K562 (cell line): ENCODE data around the gene MVD.

Source experiments
- CHD2 ChIP-seq: IDR thresholded peaks from 2 replicates; pipeline ENCODE4 v1.6.1; 2011; ENCODE audit warnings: low read depth, low read length
- ETS2 ChIP-seq: IDR thresholded peaks from 2 replicates; pipeline ENCODE4 v1.6.1; 2016; ENCODE audit warnings: borderline replicate concordance, missing genetic modification characterization, mild to moderate bottlenecking, moderate library complexity, missing compliant biosample characterization; ENCODE audit not compliant: poor library complexity, severe bottlenecking
- PML ChIP-seq: IDR thresholded peaks from 2 replicates; pipeline ENCODE4 v1.6.1; 2012; ENCODE audit warnings: low read length, inconsistent platforms
- POLR2B ChIP-seq: fragments of 450-650 bp; IDR thresholded peaks from 2 replicates; pipeline ENCODE4 v1.6.1; 2018; ENCODE audit warnings: low read depth; ENCODE audit not compliant: partially characterized antibody
- RNF2 ChIP-seq: sonication (generic); IDR thresholded peaks from 2 replicates; pipeline ENCODE4 v1.6.1; 2016
- ZFP36 ChIP-seq: fragments of 150-350 bp; IDR thresholded peaks from 2 replicates; pipeline ENCODE4 v1.6.1; 2018; ENCODE audit warnings: low read length, low read depth; ENCODE audit not compliant: partially characterized antibody
- ZNF445 ChIP-seq: fragments of 250-450 bp; sonication (Bioruptor Pico); IDR thresholded peaks from 2 replicates; pipeline ENCODE4 v1.4.0; 2020; ENCODE audit warnings: low read depth, mild to moderate bottlenecking, moderate library complexity
- TF ChIP-seq, protein P1 (sequence below): sonication (generic); formaldehyde crosslinking; IDR thresholded peaks from 2 replicates; pipeline ENCODE4 v1.4.0; 2020; ENCODE audit warnings: mild to moderate bottlenecking, missing genetic modification reagents

DNA sequence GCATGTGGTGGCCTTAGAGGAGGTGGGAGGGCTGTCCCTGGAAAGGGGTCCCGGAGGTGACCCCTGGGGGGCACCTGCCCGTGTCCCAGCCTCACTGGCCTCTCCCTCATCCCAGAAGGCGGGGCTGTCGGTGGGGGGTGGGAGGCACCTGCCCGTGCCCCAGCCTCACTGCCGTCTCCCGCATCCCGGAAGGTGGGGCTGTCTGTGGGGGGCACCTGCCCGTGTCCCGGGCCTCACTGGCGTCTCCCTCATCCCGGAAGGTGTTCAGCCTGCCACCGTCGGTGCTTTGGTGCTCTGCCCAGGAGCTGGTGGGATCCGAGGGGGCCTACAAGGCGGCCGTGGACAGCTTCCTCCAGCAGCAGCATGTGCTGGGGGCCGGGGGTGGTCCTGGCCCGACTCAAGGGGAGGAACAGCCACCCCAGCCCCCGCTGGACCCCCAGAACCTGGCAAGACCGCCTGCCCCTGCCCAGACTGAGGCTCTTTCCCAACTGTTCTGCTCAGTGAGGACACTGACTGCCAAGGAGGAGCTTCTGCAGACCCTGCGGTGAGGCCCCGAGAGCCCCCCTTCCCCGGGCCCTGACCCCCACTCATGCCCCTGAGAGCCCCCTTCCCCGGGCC lies 49.6 kb upstream of the MVD start:
- TF ChIP-seq POLR2B (no peak), RNF2 (no peak), CHD2 (no peak), ZFP36 (no peak), ETS2 (tag) (no peak), ZNF445 (CRISPR knock-in tag) (no peak), PML (no peak)
- TF ChIP-seq, protein P1, sequence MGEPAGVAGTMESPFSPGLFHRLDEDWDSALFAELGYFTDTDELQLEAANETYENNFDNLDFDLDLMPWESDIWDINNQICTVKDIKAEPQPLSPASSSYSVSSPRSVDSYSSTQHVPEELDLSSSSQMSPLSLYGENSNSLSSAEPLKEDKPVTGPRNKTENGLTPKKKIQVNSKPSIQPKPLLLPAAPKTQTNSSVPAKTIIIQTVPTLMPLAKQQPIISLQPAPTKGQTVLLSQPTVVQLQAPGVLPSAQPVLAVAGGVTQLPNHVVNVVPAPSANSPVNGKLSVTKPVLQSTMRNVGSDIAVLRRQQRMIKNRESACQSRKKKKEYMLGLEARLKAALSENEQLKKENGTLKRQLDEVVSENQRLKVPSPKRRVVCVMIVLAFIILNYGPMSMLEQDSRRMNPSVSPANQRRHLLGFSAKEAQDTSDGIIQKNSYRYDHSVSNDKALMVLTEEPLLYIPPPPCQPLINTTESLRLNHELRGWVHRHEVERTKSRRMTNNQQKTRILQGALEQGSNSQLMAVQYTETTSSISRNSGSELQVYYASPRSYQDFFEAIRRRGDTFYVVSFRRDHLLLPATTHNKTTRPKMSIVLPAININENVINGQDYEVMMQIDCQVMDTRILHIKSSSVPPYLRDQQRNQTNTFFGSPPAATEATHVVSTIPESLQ, result no peak
